HuH-7 (cell line): Measurements from ENCODE around the gene ARHGAP30.

Experiments used
- DNase-seq: peaks from one replicate; pipeline ENCODE4 v3.0.0; 2011; ENCODE audit warnings: low spot score

ARHGAP30 gene

DNA sequence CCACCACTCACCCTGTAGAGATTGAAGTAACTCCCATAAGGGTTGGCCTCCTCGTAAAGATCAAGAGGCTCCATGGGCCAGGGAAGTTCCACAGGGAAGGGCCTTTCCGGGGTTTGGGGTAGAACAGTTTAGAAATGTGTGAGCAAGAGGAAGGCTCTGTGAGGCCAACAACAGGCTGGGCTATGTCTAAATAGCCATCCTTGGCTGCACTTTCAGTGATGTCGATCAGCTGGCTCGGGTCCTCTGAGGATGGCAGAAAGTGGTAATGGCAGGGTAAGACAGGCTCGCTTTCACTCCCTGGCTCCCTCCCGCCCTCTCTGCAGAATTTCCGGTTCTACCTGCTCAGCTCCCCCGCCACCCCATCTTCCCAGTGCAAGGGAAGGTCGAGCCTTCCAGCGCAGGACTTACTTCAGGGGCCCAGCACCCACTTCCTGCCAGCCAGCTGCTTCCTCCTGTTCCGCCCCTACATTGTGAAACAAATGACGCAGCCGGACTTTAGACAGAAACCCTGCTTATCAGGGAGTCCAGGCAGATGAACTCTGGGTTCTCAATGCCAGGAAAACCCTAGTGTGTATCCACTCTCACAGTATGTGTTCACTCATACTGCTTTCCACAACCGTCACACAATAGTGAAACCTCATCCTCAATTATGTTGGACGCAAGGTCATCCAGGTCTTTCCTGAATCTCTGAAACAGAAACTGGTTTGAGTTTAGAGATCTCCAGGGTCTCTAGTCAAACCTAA lies 56.0 kb downstream of the ARHGAP30 start:
- peak; percentile 76 for DNase-seq

DNA sequence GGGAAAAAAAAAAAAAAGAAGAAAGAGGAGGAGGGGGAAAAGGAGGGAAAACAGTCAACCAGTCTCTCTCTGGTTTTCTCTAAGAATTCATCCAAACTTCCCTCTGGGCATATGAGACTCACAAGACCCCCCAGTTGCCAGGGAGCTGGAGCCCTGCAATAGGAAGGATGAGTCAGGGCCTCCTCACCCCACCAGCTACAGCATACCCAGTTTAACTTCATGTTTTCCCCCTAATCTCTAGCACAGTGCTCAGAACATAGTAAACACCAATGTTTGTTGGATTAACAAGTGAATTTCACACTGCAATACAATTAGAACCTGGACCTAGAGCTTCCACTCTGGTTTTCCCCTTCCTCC lies 56.6 kb downstream of the ARHGAP30 start:
- no peak for DNase-seq

DNA sequence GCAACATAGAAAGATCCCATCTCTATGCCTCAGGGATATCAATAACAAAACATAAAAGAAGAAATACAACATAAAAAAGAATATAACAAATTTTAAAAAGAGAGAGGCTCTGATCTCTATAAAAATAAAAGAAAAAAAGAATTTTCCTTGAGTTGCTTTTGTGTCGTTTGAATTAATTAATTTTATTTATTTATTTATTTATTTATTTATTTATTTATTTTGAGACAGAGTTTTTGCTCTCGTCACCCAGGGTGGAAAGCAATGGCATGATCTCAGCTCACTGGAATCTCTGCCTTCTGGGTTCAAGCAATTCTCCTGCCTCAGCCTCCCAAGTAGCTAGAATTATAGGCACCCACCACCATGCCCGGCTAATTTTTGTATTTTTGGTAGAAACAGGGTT lies 57.3 kb downstream of the ARHGAP30 start:
- no peak for DNase-seq

DNA sequence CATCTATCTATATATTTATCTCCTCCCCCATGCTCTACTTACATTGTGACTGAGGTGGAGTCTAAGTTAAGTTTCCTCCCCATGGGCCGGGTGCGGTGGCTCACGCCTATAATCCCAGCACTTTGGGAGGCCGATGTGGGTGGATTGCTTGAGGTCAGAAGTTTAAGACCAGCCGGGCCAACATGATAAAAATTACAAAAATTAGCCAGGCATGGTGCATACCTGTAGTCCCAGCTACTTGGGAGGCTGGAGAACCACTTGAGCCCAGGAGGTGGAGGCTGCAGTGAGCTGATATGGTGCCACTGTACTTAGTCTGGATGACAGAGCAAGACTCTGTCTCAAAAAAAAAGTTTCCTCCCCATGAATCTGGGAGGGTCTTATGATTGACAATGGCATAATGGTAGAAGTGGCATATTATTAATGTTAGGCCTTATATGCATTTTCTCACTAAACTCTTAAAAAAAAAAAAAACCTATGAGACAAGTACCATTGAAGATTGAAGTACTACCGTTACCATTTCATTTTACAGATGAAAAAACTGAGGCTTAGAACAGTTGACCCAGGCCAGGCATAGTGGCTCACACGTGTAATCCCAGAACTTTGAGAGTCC lies 60.0 kb downstream of the ARHGAP30 start:
- no peak for DNase-seq

DNA sequence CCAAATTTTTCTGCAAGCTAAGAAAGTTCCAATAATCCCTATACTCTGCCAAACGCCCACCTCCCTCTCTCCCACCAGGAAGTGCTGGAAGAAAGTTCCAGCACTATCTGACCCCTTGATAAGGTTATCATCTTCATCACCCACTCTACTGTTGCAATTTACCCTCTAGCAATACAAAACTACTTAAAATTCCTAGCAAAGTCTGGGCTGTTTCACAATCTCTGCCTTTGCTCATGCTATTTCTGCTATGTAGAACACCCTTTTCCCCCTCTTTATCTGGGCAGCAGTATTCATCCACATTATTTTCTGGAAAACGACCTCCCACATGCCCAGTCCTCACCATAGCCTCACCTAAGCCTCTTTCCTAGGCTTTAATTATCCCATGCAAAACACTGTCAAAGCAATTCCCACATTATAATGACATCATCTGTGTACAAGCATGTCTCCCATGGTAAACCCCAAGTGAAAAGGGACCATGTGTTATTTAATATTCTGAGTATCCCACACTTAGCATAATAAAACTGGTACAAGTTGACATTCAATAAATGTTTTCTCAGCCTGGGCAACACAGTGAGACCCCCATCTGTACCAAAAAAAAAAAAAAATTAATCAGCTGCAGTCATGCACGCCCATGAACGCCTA lies 60.7 kb downstream of the ARHGAP30 start:
- DNase-seq: no peak

DNA sequence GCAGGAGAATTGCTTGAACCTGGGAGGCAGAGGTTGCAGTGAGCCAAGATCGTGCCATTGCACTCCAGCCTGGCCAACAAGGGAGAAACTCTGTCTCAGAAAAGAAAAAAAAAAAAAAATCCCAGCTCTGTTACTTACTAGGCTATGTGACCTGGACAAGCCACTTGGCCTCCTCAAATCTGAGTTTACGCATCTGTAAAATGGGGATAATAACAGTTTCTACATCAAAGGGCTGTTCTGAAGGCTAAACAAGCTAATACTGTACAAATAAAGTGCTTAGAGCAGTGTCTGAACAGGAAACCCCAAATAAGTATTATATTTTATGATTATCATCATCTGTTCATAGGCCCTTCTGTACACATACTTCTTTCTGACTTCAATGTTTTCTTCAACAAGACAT lies 62.3 kb downstream of the ARHGAP30 start:
- DNase-seq: no peak

DNA sequence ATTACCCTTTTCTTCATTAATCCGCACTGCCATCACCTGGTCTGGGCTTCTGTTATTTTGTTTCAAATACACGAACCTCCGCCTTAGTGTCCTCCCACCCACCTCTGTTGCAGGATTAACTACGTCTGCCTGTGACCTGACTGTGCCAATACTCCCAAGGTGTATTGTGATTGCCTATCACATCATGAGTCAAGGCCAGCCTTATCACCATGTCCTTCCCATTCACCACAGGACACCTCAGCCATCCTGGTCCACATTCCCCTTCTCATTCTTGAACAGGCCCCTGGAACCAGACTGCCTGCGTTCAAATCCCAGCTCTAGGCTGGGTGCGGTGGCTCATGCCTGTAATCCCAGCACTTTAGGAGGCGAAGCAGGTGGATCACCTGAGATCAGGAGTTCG lies 63.1 kb downstream of the ARHGAP30 start:
- no peak for DNase-seq

DNA sequence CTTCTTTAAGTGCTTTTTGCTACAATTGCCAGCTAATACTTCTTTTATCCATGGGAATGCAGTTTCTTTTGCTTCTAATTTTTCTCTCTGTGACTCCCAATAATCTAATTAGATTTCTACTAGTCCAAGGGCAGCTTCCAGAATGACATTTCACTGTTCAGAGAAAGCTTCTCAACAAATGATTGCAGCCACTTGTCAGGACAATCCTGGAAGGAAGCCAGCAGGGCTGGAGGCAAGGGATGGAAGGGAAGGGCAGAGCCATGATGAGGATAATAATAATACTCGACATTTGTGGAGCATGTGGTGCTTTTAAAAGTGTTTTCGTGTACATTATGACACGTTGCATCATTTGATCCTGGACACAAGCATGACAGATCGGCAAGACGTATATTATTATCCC lies 68.2 kb downstream of the ARHGAP30 start:
- no peak for DNase-seq

DNA sequence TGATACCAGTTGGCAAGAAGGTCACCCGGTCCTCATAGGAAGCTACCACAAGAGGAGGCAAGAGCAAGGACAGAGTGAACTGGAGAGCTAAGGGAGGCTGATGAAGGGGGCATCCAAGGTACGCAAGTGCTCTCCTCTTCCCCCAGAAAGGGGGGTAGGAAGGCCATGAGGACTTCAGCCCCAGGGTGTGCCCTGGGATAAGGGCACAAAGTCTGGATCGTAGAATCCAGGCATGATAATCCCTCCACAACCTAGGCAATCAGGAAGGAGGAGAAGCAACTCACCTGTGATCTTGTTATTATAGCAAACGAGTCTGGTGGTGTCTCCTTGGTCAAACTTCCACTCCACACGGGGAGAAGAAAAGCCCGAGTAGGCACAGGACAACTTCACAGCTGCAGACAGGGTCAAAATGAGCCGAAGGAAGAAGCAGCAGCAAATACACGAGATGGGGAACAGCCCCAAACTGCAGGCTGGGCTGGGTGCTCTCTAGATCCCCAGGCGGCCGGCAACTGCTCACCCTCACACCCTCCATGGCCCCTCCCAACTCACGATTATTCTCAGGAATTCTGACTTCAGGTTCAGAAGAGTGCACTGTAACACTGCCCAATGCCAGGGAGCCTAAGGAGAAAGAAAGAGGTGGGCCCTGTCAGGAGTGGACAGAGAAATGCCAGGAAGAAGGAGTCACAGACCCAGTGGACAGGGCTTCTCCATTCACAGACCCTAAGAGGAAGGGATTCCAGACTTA lies 68.8 kb downstream of the ARHGAP30 start:
- DNase-seq: no peak

DNA sequence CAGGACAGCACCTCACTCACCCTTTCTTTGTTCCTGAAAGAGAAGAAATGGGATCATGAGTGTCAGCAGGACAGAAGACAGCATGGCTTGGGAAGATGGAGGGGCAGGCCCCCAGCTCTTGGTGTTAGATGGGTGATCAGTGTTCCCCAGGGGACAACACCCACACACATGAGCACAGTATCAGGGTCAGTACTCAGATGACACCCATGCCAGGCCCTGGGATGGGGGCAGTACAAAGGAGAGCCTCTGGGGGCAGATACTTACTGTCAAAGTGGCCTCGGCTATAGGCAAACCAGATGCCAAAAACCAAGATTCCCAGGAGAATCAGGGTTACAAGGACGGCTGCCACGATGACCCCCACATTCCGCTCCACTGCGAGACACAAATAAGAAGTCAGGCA lies 70.3 kb downstream of the ARHGAP30 start:
- no peak for DNase-seq

DNA sequence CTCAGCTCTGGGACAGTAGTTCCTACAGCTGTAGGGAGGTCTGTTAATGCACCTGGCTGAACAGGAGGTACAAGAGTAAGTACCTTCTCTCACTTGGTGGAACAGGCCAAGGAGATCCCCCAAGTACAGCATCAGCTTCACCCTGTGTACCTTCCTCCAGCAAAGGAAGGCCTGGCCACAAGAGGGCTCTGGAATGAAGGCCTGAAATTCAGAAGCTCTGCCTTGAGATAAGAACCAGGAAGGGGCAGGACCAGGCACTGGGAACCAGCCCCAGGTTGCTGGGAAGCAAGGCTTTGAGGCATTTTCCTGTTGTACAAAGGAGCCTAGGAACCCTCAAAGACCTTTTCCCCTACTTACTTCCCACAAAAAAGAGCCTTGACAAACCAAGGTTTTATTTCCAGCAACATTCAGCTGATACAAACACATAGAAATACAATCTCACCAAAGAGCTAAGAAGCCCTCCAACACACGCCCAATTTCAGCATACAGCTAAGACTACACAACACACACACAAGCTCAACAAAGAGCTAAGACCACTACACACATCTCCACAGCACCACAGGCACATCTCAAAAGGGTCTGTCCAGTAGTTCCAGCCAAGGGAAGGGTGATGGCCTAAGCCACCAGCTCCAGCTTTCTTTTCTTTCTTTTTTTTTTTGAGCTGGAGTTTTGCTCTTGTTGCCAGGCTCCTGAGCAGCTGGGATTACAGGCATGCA lies 72.2 kb downstream of the ARHGAP30 start:
- peak; percentile 57 for DNase-seq
